ENCODE measurements around the gene MYBPH.

Gene MYBPH

DNA sequence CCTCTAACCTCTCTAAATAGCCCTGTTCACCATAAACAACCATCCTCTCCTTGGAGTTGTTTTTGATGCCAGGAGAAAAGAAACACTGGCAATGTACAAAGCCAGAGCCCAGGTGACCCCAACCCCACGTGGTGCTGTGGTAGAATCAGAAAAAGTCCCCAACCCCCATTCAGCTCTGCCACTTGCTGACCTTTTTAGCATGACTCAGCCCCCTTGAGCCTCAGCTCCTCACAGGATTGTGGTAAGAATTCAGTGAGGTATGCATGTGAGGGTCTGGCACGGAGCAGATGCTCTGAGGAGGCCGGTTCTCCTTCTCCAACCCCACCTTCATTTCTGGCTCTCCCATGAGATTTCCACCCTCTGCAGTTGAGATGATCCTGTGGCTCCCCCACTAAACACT, 22.0 kb upstream of the MYBPH start:
- TF ChIP-seq CTCF (IDR thresholded peaks at IDR 0.05; ENCODE audit: insufficient read depth, low read depth, low read length, missing control alignments): no peak
- no peak overlapping the region for H3K4me3 ChIP-seq (ENCODE audit: low read length)
- DNase-seq (ENCODE audit: low read depth): no peak

- no peak overlapping the region for H3K4me3 ChIP-seq (ENCODE audit: low read length)
- no peak for TF ChIP-seq CTCF (IDR thresholded peaks at IDR 0.05; ENCODE audit: insufficient read depth, low read depth, low read length, missing control alignments)
- no peak for DNase-seq (ENCODE audit: low read depth)
Observed at GRCh38 chr1:203196371-203196770, 20.7 kb upstream of the MYBPH start.

DNA sequence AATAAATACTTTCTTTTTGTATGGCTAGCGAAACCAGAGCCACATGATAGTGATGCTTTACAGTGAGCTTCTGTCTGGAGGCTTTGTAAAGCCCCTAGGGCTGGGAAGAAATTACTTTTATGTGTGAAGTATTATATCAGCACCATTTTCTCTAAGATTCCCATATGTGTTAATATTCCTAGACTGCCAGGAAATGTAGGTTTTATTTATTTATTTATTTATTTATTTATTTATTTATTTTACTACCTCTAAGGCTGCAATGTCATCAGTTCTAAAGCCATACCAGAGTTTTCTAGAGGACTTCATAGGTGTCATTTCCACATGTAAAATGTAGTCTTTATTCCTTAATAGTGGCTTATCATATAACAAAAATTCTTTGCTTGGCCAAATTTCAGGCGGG, 15.3 kb upstream of the MYBPH start:
- TF ChIP-seq CTCF (IDR thresholded peaks at IDR 0.05; ENCODE audit: insufficient read depth, low read depth, low read length, missing control alignments): no peak
- H3K4me3 ChIP-seq (ENCODE audit: low read length): no peak overlapping the region
- no peak for DNase-seq (ENCODE audit: low read depth)

DNA sequence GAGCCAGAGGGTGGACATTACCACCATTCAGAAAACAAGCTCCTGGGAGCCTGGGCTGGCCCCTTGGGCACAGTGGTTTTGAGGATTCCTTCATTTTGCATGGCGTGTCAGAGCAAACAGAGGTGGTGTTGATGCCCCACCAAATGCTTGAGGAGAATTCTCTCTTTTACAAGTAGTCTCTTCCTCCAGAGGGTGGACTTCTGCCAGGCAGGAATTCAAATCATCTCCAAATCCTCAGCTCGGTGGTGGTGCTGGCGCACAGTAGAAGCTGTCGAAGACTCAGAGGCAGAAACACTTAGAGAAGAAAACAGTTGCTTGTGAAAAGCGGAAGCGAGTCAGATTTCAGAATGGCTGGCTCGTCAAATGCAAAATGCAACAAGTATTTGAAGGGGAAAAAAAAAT, 14.3 kb upstream of the MYBPH start:
- no peak for DNase-seq (ENCODE audit: low read depth)
- TF ChIP-seq CTCF (IDR thresholded peaks at IDR 0.05; ENCODE audit: insufficient read depth, low read depth, low read length, missing control alignments): no peak
- H3K4me3 ChIP-seq (ENCODE audit: low read length): no peak overlapping the region

DNA sequence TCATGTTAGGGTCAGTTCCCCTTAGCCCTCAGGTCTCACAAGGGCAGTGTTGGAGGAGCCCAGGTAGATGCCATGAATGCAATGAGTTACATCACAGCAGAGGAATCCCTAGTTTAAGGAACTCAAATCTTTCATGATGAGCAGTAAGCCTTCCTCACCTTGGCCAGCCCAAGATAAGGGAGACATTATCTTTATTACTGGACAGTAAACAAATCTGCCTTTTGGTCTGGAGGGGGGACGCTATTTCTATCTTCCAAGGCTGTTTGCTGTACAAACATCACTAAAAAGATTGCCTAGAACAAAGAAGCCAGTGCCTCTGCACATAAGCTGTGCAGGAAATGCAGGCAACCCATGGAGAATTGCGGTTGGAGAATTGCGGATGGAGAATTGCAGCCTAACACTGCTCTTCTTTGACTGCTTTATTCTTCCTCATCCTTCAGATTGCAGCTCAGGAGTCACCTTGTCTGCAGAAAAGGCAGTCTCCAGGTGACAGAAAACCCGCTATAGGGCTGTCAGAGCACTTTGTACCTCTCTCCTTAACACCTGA, 13.1 kb upstream of the MYBPH start:
- no peak overlapping the region for H3K4me3 ChIP-seq (ENCODE audit: low read length)
- TF ChIP-seq CTCF (IDR thresholded peaks at IDR 0.05; ENCODE audit: insufficient read depth, low read depth, low read length, missing control alignments): no peak
- no peak for DNase-seq (ENCODE audit: low read depth)

- no peak for TF ChIP-seq CTCF (IDR thresholded peaks at IDR 0.05; ENCODE audit: insufficient read depth, low read depth, low read length, missing control alignments)
- H3K4me3 ChIP-seq (ENCODE audit: low read length): no peak overlapping the region
- DNase-seq (ENCODE audit: low read depth): no peak
Observed at GRCh38 chr1:203187689-203188264, 12.2 kb upstream of the MYBPH start.

- H3K4me3 ChIP-seq (ENCODE audit: low read length): no peak overlapping the region
- DNase-seq (ENCODE audit: low read depth): no peak
- no peak for TF ChIP-seq CTCF (IDR thresholded peaks at IDR 0.05; ENCODE audit: insufficient read depth, low read depth, low read length, missing control alignments)
Observed at GRCh38 chr1:203187304-203187685, 11.7 kb upstream of the MYBPH start.

All from epithelial cell of esophagus (primary cell).